GM18907 (cell line): ENCODE measurements around the gene EMILIN1.

Source experiments
- ATAC-seq: cut with Tn5 transposase; IDR thresholded peaks from one replicate; pipeline ENCODE4 v1.9.1; 2021; ENCODE audit warnings: mild to moderate bottlenecking, moderate library complexity; ENCODE audit not compliant: unreplicated experiment

Gene EMILIN1

DNA sequence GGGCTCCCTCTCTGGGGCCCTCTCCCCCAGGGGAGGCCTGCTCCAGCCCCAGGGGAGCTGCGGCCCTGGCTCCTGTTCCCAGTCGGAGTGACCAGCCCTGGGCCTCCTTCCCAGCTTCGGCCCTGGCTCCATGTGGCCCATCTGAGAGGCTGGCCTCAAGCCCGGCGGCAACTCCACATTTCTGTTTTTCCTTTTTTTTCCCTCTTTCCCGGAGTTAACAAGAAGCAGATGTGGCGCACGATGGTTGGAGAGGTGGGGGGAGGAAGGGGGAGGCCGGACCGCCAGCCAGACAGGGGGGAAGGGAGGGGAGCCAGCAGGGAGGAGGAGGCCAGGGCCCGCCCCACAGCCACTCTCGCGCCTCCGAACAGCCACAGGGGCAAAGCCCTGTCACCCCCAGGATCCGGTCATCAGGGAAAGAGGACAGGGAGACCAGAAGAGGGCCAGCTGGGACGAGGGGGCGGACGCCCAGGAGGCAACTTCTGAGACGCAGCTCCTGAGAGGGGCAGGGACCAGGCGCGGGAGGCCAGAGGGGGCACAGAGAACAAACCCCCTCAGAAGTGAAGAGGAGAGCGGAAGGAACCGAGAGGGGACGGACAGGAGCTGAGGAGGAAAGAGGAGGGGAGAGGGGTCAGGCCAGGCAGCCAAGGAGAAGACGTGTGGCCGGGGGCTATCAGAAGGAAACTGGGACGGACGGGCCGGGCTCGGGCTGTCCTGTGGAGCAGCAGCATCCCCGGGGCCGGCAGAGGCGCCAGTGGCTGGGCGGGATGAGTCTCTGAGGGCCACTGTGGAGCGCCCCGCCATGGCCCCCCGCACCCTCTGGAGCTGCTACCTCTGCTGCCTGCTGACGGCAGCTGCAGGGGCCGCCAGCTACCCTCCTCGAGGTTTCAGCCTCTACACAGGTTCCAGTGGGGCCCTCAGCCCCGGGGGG lies at the start of gene EMILIN1:
EMILIN1 (plus strand) TSS at position 349 of the 928 bp plus-strand sequence; CDS start at position 800, 451 bp downstream.
- ATAC-seq, result no peak

DNA sequence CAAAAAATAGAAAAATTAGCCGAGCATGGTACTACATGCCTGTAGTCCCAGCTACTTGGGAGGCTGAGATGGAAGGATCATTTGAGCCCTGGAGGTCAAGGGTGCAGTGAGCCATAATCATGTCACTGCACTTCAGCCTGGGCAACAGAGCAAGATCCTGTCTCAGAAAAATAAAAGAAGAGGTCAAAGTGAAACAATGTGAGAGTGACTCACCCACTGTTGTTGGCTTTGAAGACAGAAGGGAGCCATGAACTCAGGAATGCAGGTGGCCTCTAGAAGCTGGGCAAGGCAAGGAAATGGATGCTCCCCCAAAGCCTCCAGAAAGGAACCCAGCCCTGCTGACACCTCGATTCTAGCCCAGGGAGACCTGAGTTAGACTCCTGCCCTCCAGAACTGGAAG lies 49.4 kb upstream of the EMILIN1 start:
- no peak for ATAC-seq

DNA sequence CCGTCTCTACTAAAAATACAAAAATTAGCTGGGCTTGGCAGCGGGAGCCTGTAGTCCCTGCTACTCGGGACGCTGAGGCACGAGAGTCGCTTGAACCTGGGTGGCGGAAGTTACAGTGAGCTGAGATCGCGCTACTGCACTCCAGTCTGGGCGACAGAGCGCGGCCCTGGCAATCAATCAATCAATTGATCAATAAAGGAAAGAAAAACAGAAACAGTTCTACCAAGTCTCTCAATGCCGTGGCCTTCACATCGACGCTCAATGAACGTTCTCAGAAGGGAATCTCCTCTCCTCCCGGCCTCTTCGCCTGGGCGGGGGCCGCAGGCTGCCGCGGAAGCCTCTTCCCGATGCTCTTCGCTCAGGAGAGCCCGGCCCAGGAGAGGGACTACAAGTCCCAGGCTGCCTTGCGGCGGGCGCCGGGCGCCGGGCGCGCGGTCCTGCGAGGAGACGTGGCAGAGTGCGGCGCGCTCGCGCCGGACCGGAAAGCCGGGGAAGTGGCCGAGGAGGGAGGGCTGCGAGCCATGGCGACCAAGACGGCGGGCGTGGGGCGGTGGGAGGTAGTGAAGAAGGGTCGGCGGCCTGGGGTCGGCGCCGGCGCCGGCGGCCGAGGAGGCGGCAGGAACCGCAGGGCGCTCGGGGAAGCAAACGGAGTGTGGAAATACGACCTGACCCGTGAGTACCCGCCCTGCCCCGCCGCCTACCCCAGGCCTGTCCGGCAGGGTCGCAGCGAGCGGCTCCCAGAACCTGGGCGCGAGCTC lies 45.7 kb upstream of the EMILIN1 start, which contains the start of gene TMEM214:
TMEM214 (plus strand) TSS at position 471 of the 758 bp plus-strand sequence; CDS start at position 522, 51 bp downstream.
- peak; percentile 91 for ATAC-seq

DNA sequence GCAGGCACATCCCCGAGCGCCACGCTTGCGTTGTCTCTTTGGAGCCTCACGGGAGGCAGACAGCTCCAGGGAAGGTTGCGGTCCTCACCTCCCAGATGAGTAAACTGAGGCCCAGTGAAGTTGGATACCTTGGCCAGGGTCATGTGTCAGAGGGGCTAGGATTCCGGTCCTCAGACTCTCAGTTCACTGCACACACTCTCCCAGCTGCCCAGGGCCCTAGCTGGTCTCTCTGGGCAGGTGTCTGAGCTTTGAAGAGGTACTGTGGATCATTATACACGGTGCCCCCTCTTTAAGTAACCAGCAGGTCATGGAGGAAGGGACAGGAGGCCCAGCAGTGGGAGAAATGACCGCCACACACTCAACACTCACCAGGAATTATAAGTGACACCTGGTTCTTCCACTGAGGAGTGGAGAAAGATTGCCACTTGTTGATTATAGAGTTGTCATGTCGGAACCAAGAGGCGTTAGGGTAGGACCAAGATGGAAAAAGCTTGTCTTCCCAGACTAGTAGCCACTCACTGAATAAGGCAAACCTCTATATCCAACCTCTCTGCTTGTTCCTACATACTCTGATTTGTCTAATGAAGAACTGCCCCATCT lies 45.1 kb upstream of the EMILIN1 start:
- ATAC-seq, result no peak

DNA sequence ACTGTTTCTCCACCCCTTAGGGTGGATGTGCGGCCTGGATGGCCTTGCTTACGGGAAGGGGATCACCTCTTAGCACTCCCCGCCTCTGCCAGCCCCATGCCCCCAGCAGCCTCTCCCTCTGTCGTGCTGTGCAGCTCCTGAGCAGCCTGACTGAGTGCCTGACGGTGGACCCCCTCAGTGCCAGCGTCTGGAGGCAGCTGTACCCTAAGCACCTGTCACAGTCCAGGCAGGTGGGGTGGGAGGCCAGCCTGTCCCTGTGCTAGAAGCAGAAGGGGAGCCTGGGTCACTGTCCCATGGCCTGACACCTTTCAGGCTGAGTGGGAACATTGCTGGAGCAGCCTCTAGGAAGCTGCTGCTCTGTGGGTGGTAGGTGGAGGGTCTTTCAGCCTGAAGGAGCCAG lies 40.4 kb upstream of the EMILIN1 start:
- no peak for ATAC-seq

DNA sequence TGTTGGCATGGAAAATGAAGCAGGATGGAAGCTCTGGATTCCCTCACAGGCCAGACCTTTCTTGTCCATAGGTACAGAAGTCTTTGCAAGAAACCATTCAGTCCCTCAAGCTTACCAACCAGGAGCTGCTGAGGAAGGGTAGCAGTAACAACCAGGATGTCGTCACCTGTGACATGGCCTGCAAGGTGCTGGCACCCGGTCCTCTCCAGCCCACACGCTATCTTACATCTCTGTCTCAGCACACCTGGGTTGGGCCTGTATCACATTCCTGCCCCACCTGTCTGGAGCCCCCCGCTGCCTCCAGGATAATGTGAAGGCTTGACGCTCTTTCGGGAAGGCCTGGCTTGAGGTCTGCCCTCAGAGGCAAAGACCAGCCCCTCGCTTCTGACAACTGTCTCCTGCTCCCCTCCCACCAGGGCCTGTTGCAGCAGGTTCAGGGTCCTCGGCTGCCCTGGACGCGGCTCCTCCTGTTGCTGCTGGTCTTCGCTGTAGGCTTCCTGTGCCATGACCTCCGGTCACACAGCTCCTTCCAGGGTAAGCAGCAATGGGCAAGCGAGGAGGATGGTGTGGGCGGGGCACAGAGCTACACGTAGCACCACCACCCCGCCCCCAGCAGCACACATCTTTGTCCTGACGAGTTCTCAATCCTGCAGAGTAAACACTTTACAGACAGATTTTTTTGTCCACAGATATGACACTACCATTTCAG lies 39.6 kb upstream of the EMILIN1 start:
- no peak for ATAC-seq

DNA sequence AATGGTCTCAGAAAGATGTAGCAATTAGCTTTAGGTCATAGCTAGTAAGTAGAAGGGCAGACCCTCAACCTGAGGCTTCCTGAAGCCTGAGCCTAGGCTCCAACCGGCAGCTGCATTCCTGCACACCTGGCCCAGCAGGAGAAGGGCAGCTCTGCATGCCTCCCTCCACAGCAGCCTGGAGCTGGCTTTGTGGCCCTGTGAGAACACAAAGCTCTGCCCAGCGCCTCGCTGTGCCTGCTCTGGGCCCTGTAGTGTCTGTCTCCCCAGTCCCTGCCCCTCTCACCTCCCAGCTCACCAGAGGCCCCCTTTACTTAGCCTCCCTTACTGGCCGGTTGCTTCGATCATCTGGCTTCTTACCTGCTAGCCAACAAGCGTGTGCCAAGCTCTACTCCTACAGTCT lies 39.0 kb upstream of the EMILIN1 start:
- ATAC-seq, result no peak

DNA sequence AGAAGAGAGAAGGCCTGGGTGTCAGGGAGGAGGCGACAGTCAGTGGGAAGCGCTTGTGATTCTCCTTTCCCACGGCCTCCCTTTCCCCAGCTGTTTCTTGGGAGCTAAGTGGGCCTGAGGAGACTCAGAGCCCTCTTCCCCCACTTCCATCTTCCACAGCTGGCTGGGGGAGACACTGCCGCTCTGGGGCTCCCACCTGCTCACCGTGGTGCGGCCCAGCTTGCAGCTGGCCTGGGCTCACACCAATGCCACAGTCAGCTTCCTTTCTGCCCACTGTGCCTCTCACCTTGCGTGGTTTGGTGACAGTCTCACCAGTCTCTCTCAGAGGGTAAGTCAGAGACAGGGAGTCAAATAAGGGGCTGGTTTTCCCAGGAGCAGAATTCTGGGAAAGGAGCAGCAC lies 38.5 kb upstream of the EMILIN1 start:
- ATAC-seq, result no peak

DNA sequence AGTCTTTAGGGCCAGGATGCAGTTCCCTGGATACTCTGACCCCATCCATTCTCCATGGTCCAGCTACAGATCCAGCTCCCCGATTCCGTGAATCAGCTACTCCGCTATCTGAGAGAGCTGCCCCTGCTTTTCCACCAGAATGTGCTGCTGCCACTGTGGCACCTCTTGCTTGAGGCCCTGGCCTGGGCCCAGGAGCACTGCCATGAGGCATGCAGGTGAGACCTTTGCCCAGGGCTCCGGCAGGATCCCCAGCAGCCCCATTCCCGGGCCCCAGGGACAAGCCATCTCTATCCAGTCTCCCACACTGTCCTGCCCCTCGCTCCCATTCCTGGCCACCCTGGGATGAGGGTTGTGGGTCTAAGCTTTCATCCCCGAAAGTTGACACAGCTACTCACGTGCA lies 38.1 kb upstream of the EMILIN1 start:
- no peak for ATAC-seq

DNA sequence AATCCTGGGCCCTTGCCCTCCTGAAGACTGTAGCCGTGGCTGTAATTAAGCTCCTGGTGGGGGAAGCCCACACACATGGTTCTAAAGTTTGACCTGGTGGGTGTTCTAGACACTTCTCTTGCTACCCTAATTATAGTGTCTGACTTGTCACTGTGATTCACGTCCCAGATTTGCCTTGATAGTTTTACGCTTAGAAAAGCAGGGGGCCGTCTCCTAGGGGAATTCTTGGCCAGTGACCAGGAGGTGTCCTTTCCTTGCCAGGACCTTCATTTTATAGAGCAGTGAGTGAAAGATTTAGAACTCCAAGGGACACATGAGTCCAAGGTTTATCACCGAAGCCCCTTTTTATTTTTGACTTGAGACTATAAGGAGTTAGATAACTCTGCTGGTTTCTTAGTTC lies 36.7 kb upstream of the EMILIN1 start:
- ATAC-seq, result no peak

DNA sequence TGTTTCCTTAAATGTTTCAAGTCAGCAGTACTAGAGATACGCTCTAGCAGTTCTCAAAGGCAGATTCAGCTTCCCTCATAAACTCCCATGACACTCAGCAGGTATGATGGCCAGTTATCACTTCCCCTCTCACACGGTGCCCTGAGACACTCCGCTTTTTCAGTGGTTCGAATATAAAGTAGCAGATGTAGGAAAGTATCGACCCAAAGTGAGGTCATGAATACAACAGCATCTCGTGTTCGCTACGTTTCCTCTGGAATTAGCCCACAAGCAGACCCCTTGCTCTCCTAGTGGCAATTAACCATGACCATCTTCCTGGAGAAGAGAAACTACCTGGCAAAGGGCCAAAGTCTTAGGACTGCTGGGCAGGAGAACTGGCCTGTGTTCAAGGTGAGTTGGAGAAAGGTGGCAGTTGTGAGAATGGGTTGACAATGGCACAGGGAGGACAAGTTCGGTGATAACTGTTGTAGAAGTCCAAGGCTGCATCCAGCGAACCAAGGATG lies 36.2 kb upstream of the EMILIN1 start:
- ATAC-seq, result no peak

DNA sequence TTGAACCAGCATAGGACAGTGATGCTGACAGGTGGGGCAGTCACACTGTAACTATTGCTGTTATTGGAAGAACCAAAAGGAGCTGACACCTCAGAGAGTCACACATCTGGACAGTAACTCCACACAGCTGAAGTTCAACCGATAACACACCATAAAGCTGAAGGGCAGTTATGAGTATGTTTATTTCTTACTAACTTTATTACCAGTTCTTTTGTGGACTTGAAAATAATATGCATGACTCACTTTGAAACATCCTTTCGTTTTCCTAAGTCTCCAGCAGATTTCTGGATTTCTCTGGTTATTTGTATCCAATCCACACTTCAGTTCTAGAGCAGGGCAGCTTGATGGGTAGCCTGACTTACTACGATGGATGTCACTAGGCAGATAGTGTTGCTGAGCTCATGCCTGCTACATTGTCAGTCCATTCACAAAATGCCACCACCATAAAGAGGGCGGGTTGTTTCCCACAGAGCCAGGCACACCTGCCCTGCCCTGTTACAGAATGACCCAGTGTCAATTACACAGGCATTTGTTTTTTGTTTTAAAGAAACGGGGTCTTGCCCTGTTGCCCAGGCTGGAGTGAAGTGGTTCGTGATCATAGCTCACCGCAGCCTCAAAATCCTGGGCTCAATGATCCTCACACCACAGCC lies 35.3 kb upstream of the EMILIN1 start:
- ATAC-seq, result no peak

DNA sequence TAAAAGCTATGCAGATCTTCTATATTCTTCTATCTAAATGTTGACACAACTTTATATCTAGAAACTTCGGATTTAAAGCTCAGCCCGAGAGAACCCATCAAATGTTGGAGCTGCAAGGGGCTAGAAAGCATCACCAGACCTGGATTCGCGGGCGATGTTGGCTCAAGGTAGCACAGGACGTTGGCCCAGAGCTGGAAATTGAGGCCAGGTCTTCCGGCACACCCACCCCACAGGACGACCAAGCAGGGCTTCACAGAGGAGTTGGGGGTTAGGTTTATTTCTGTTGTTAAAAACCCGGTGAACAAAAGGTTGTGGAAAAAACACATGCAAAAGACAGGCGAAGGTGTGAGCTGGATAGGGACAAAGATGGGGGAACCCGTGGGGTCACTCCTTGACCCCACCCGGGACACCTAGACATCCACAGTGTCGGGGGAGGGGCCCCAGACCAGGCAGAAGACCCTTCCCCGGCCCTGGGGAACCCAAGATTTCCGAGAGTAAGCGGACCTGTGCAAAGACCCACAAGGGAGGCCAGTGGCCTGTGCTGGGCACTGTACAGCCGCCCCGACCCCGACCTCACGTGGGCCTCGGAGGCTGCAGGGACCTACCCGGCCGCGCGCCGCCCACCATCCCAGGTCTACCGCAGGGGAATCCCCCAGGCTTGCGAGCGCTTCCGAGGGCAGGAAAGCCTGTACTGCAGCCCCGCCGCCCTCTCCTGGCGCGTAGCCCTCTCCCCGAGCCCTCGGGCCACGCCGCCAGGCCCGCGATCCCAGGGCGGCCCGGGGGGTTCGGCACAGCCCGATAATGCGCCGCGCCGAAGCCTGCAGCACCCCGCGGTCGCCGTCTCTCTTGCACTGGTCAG lies 28.8 kb upstream of the EMILIN1 start:
- peak; percentile 26 for ATAC-seq

DNA sequence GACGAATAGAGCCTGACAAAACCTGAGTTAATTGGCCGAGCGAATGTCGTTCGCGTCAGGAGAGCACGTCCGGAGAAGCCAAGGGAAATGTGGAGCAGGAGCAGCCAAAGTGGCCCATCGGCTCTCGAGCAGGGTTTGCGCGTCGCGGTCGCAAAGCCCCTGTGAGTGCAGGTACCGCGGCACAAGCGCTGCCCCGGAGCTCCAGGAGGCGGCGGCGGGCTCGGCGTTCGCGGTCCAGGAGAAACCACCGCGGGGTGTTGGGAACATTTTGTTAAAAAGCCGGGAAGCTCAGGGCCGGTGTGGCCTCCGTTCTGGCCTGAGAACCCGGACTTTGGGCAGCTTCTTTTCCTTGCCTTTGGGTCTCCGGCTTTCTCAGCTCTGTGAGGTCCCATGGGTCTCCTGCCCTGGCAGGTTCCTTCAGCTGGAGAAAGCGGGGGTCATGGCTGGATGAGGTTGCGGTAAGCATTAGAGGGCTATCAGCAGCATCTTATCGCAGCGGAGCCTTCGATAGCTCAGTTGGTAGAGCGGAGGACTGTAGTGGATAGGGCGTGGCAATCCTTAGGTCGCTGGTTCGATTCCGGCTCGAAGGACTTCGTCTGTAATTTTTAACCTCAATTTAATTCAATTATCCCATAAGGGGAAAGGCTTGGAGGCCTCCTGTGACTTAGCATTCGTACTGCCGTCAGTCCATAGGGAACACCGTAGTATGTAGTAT lies 28.0 kb upstream of the EMILIN1 start:
- peak; percentile 61 for ATAC-seq

DNA sequence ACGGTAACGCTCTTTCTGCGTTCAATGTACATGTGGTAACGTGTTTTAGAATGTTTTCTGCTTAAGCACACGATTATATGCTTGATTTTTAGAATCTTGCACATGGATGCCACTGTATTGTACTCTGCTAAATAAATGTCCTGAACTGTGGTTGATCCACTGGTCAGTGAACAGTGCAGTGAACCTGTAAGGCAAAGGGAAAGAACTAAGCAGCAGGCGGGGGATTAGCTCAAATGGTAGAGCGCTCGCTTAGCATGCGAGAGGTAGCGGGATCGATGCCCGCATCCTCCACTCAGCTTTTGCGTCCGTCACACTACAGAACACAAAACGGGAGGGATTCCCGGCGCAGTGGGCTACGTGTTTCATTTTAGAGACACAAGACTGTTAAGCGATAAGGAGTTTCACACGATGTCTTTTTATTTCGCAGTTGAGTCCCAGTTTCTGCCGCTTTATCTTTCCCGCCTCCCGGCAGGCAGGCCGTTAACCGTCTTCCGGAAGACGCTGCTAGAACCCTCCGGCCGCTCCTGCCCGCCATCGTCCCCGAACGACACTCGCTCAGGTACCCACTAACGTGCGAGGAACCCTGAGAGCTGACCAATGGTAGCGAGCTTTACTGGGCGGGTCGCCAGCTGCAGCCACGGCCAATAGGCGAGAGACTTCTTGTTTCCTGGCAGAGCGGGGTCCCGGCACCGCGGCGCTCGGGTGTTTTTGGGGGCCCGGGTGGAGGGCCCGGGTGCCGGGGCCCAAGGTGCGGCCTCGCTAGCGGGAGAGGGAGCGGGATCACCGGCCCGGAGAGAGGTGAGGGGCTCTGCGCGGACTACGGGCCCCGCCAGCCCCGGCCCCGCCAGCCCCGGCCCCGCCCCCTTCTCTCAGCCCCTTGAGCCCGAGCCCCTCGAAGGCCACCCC lies 27.2 kb upstream of the EMILIN1 start, which contains the start of gene AGBL5:
AGBL5 (plus strand) TSS at position 673 of the 906 bp plus-strand sequence. CDS start 1,291 bp downstream, outside the sequence.
- ATAC-seq, result peak; percentile 69

DNA sequence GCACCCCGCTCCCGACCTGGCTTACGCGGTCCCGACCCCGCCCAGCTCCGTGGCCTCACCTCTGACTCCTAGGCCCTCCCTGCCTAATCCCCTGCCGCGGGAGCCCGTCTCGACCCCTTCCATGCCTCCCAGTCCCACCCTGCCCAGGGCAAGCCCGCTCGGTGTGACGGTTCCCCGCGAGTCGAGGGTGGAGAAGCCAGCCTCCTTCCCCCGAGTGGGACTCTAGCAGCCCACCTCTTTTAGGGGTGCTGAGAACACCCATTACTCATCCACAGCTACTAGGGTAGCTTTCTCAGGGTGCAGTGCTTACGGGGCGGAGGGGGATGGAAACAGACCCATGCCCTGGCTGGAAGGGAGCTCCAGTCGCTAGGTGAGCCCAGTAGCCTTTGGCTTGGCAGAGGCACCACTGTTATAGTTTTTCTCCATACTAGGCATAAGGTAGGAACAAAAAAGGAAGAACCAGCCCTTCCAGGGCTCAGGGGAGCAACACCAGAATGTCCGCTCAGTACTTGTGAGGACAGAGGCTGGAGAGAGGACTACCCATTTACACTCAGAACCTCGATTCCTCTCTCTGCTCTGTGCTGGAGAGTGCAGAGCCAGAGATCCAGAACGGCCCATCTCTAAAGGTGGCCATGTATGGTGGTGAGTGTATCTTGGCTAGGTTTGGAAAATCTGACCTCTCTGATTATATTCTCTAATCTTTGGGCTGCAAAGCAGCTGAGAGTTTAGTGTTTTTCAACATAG lies 26.3 kb upstream of the EMILIN1 start:
- ATAC-seq, result no peak

DNA sequence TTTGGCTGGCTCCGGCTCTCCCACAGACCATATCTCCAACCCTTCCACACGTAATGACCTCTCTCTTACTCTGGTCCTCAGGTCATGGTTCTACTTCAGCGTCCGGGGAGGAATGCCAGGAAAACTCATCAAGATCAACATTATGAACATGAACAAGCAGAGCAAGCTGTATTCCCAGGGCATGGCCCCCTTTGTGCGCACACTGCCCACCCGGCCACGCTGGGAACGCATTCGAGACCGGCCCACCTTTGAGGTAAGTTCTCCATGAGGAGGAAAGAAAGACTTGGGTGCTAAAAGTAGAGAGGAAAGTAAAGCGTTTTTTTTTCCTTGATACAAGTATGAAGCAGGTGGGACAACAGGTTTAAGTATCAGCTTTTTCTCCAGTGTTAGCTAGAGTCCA lies 25.1 kb upstream of the EMILIN1 start:
- ATAC-seq, result no peak
